Subcutaneous abdominal adipose tissue (tissue), 5 donors: ENCODE results near the gene LAMA5.
"Not testable (repeated sequence)": the region's sequence is repeated elsewhere in the genome, so short reads cannot be mapped to it uniquely, and the experiment has no call there.

Experiments
- H3K27ac ChIP-seq: one replicate; pipeline ENCODE4 v1.7.0; 2013; ENCODE audit warnings: low read depth, mild to moderate bottlenecking, inconsistent platforms, low read length, moderate library complexity
- H3K27me3 ChIP-seq, 5 donors: one replicate each; pipeline ENCODE4 v1.7.0; 2013; ENCODE audit warnings: low read length in 5 of 5, inconsistent platforms in 1 of 5; ENCODE audit not compliant: control insufficient read depth in 5 of 5, insufficient read depth in 4 of 5
- H3K36me3 ChIP-seq, 5 donors: one replicate each; pipeline ENCODE4 v1.7.0; 2013; ENCODE audit warnings: low read length in 5 of 5; ENCODE audit not compliant: control insufficient read depth in 5 of 5, insufficient read depth in 5 of 5
- H3K4me1 ChIP-seq, 5 donors: one replicate each; pipeline ENCODE4 v1.7.0; 2013; ENCODE audit warnings: low read length in 5 of 5, mild to moderate bottlenecking in 3 of 5, moderate library complexity in 1 of 5; ENCODE audit not compliant: control insufficient read depth in 5 of 5, insufficient read depth in 5 of 5
- H3K4me3 ChIP-seq, 5 donors: one replicate each; pipeline ENCODE4 v1.7.0; 2013; ENCODE audit warnings: low read length in 5 of 5, low read depth in 1 of 5
- H3K9ac ChIP-seq, 5 donors: one replicate each; pipeline ENCODE4 v1.7.0; 2013; ENCODE audit warnings: low read length in 5 of 5, mild to moderate bottlenecking in 4 of 5, moderate library complexity in 3 of 5
- H3K9me3 ChIP-seq, 5 donors: one replicate each; pipeline ENCODE4 v1.7.0; 2013; ENCODE audit warnings: low read length in 5 of 5; ENCODE audit not compliant: control insufficient read depth in 5 of 5
- donor health status: healthy.
- donor health status: healthy.
- donor health status: healthy.
- donor health status: healthy.
- donor health status: healthy.

Gene LAMA5

DNA sequence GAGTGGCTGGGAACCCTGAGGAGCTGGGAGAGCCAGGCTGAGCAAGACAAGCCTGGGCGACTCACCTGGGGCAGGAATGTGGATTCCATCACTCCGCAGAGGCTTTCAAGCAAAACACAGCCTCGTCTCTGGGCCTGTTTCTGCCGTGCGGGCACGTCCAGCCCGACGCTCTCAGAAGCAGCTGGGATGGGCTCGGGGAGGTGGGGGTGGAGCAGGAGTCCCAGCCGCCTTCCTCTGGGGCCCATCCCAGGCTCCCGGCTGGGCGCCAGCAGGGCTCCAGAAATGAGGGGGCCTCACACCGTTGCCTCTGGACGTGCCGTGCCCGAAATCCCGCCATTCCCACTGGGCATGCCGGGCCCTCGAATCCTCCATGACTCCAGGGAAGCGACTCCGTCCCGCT is 11.1 kb upstream of the LAMA5 start:
- Histone ChIP-seq H3K36me3 (peaks cover 0 to 5% (median 4%) of the 10 kb centered on the region in 5 donors), H3K27me3 (peaks cover 0 to 12% (median 5%) of the 10 kb centered on the region in 5 donors), H3K4me1 (peaks cover 0 to 51% (median 47%) of the 10 kb centered on the region in 5 donors), H3K9ac (no peak overlapping the region), H3K4me3 (no peak overlapping the region), H3K9me3 (no peaks in the 10 kb centered on the region), H3K27ac (no peak overlapping the region)

DNA sequence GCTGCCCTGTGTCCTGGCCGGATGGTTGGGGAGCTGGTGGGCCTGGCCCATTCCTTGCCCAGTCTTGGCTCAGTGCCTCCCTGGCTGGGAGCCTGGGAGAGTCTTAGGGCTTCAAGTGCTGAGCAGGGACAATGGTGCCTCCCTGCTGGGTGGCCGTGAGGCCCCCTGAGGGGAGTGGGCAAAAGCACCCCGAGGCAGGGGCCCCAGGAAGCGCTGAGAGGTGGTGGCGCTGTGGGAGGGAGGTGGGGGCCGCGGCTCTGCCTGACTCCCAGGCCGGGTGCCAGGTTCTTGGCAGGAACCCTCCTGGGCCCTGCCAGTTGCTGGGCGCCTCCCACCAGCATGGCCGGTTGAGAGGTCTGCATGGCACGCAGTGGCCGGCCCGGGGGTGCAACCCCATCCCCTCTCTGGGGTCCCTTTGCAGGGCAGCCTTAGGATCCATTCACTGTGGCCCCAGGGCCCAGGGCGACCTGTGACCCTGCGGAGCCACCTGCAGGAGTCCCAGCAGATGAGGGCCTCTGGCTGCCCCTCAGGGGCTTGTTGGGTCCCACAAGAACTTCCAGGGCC is 10.6 kb upstream of the LAMA5 start:
- peak overlapping the region in 1 of 5 donors; percentile 44 for H3K9ac ChIP-seq
- peaks cover 0 to 51% (median 46%) of the 10 kb centered on the region in 5 donors for H3K4me1 ChIP-seq
- H3K27ac ChIP-seq: no peak overlapping the region
- H3K27me3 ChIP-seq: peaks cover 0 to 14% (median 5%) of the 10 kb centered on the region in 5 donors
- H3K9me3 ChIP-seq: no peaks in the 10 kb centered on the region
- H3K36me3 ChIP-seq: peaks cover 0 to 5% (median 4%) of the 10 kb centered on the region in 5 donors
- H3K4me3 ChIP-seq: no peak overlapping the region

- peak overlapping the region in 1 of 5 donors; percentile 44 for H3K9ac ChIP-seq
- peaks cover 0 to 45% (median 40%) of the 10 kb centered on the region in 5 donors for H3K4me1 ChIP-seq
- H3K27ac ChIP-seq: no peak overlapping the region
- no peak overlapping the region for H3K4me3 ChIP-seq
- H3K9me3 ChIP-seq: no peaks in the 10 kb centered on the region
- peaks cover 0 to 4% (median 2%) of the 10 kb centered on the region in 5 donors for H3K36me3 ChIP-seq
- peaks cover 0 to 16% (median 5%) of the 10 kb centered on the region in 5 donors for H3K27me3 ChIP-seq
Observed at GRCh38 chr20:62377064-62377461, 10.0 kb upstream of the LAMA5 start.

DNA sequence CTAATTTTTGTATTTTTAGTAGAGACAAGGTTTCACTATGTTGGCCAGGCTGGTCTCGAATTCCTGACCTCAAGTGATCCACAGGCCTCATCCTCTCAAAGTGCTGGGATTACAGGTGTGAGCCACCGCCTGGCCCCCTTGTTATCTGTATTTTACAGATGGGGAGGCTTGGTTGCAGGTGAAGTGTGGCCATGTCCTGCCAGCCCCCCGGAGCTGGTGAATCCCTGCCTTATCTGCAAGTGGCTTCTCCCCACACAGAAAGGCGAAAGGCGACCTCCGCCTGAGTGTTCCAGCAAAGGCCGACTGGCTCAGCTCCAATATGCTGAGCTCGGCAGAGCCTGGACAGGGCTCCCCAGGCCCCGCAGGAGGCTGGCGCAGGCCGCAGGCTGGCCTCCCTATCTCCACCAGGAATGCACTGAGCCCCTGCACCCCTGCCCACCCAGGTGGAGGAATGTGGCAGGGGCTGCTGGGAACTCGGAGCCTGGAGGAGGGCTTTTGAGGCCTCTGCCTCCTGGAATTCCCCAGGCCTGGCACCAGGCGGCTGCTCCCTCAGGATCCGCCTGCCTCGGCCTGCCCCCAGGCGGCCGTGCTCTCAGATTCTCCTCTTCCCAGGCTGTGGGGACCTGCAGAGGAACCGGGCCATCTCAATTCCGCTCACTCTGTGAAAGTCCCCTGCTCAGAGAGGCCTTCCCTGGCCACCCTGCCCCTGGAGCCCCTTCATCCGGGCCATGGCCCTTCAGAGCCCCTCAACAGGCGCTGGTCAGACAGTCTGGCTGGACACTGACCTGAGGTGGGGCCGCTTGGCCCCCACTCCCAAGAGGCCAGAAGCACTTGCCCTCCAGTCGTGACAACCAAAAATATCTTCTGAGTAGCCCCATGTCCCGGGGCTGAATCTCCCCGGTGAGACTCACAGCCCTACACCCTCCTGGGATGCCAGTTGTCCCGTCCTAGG is 9.3 kb upstream of the LAMA5 start:
- H3K4me3 ChIP-seq: peak overlapping the region in 2 of 5 donors; percentile 10 to 32
- H3K9me3 ChIP-seq: no peaks in the 10 kb centered on the region
- H3K36me3 ChIP-seq: no peaks in the 10 kb centered on the region
- H3K27me3 ChIP-seq: peaks cover 4 to 16% (median 5%) of the 10 kb centered on the region in 5 donors
- peaks cover 0 to 45% (median 33%) of the 10 kb centered on the region in 5 donors for H3K4me1 ChIP-seq
- no peak overlapping the region for H3K9ac ChIP-seq
- H3K27ac ChIP-seq: no peak overlapping the region

- no peaks in the 10 kb centered on the region for H3K36me3 ChIP-seq
- H3K27me3 ChIP-seq: peaks cover 5 to 24% (median 10%) of the 10 kb centered on the region in 5 donors
- H3K4me3 ChIP-seq: no peak overlapping the region
- H3K9me3 ChIP-seq: no peaks in the 10 kb centered on the region
- H3K27ac ChIP-seq: no peak overlapping the region
- H3K9ac ChIP-seq: no peak overlapping the region
- H3K4me1 ChIP-seq: peaks cover 0 to 54% (median 37%) of the 10 kb centered on the region in 5 donors
Observed at GRCh38 chr20:62374331-62375152, 7.4 kb upstream of the LAMA5 start.

DNA sequence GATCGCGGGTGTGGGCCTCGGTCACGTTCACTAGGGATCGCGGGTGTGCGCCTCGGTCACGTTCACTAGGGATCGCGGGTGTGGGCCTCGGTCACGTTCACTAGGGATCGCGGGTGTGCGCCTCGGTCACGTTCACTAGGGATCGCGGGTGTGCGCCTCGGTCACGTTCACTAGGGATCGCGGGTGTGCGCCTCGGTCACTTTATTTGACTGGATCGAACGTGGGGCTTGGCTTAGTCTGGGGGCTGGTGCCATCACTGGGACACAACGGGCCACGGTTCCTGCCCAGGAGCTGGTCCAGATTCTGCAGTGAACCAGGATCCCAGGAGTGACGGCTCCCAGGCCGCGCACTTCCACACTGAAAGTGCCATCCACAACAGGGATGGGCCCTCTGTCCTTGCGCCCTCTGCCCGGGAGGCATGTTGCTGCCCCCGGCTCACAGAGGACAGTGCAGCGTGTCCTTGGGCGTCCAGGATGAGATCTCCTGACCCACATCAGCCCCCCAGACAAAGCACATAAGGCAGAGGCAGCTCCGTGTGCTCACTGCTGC is 6.6 kb upstream of the LAMA5 start:
- not testable (repeated sequence) for H3K4me3 ChIP-seq, H3K27ac ChIP-seq, H3K9ac ChIP-seq, H3K36me3 ChIP-seq, H3K9me3 ChIP-seq
- H3K27me3 ChIP-seq: peaks cover 5 to 29% (median 10%) of the 10 kb centered on the region in 5 donors
- peaks cover 0 to 62% (median 41%) of the 10 kb centered on the region in 5 donors for H3K4me1 ChIP-seq

DNA sequence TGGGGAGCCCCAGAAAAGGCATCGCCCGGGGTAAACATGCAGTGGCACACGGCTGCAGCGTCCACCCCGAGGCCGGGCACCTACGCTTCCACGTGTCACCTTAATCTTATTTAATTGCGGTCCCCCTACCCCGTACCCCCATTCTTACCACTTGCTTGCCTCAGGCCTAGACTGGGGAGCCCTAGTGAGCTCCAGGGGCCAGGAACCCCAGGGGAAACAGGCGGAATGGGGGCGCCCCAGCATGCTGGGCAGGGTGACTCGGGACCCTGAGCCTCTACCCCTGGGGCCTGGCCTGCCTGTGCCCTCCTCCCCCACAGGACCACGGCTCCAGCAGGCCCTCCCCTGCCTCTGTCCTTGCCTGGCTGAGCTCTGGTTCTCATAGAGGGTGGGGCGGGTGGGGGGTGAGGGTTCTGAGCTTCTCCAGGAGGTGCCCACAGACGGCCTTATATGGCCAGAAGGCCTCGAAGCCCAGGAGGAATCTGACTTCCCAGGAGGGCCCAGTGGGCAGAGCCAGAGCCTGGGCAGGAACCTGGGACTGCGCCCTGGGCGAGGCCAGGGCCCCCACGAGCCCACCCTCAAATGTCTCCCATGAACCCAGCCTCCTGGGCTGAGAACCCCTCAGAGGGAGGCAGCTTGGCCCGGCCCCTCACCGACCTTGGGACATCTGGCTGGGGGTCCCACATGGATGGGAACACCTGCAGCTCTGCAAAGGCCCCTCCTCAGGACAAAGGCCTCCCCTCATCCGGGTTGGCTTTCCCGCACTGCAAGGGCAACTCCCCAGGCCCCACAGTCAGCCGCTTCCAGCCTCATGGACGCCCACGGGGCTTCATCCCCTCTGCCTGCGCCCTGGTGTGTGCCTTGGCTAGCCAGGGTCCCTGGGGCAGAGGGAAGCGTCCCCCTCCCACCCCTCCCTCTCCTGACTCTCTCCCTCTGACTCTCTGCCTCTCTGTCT is 5.2 kb upstream of the LAMA5 start:
- Histone ChIP-seq H3K4me3 (no peak overlapping the region), H3K4me1 (peaks cover 0 to 66% (median 47%) of the 10 kb centered on the region in 5 donors), H3K36me3 (no peaks in the 10 kb centered on the region), H3K9ac (no peak overlapping the region), H3K27me3 (peaks cover 5 to 31% (median 10%) of the 10 kb centered on the region in 5 donors), H3K9me3 (no peaks in the 10 kb centered on the region), H3K27ac (no peak overlapping the region)

DNA sequence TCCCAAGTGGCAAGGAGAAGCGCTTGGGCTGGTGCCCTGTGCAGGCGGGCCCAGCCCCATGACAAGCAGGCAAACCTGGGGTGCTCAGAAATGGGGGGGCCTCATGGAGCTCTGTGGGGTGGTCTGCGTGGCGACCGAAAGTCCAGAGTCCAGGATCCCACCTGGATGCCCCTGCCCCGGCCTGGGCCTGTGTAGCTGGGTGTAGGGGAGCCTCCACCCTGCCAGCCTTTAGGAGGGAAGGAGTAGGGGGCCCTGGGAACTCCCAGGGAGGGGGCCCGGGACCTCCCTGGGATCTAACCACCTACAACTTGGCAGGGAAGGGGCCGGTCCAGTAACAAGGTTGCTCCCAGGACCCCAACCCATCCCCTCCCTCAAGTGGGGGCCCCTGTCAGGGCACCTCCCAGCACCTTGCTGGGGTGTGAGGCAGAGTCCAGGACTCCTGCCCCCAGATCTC is 4.5 kb upstream of the LAMA5 start:
- H3K4me3 ChIP-seq: no peak overlapping the region
- peaks cover 5 to 31% (median 10%) of the 10 kb centered on the region in 5 donors for H3K27me3 ChIP-seq
- H3K9ac ChIP-seq: no peak overlapping the region
- no peak overlapping the region for H3K27ac ChIP-seq
- no peaks in the 10 kb centered on the region for H3K36me3 ChIP-seq
- H3K9me3 ChIP-seq: no peaks in the 10 kb centered on the region
- peaks cover 0 to 62% (median 44%) of the 10 kb centered on the region in 5 donors for H3K4me1 ChIP-seq
